K562 (cell line): ENCODE data around the gene ADARB2. TPM values are rescaled to one million over a fixed set of nuclear protein-coding genes. Genes with fewer than 3 reads are reported as not detected.

Experiments
- ATAC-seq: fragments of 200-7000 bp; cut with Tn5 transposase; 3 replicates; pipeline ENCODE4 v1.9.1; 2020; ENCODE audit warnings: moderate library complexity
- BruUV-seq: library from RNA; stranded (reverse); fragments of 400-500 nt; replicated peaks from 2 replicates; lab custom pipeline; 2021; lab: Mats Ljungman, UMichigan
- CTCF ChIA-PET: fragments of 300-600 bp; formaldehyde crosslinking; extraction: SDS; loops from one replicate; lab custom pipeline; 2021; ENCODE audit warnings: low intra/inter-chr PET ratio; lab: Yijun Ruan, JAX
- POLR2A ChIA-PET: fragments of 300-600, 350-650 bp; sonication (Branson Sonifier 250); formaldehyde crosslinking; extraction: SDS; loops from one replicate; lab custom pipeline; 2021; ENCODE audit warnings: antibody characterized with exemption, inconsistent platforms; lab: Yijun Ruan, JAX
- DNase-seq, 4 experiments: peaks; one replicate each; pipeline versions ENCODE4 v3.0.0 to v3.0.0-alpha.2; 2011 to 2018; ENCODE audit warnings: low spot score in 3 of 4, mixed read lengths in 3 of 4; ENCODE audit errors: extremely low read depth in 1 of 4
- FAIRE-seq: peaks from 2 replicates; lab custom pipeline; 2011; peaks lifted over from hg19 to GRCh38; lab: Jason Lieb, UNC
- H2AFZ ChIP-seq: 2 replicates; pipeline ENCODE4 v1.6.0; 2011; ENCODE audit warnings: low read depth, low read length, control low read depth, inconsistent platforms
- H3K27ac ChIP-seq: fragments of 200-600 bp; 3 replicates; pipeline ENCODE4 v1.8.0; 2011; ENCODE audit warnings: low read depth, mild to moderate bottlenecking, control low read depth, inconsistent platforms, low read length, moderate library complexity, mixed read lengths; ENCODE audit errors: extremely low read depth
- H3K27me3 ChIP-seq, 2 experiments: fragments of 300-600 bp in 1 of 2; 2 replicates in 1 of 2; 3 replicates in 1 of 2; pipeline versions ENCODE4 v1.6.0 to v1.8.0; 2011; ENCODE audit warnings: inconsistent platforms in 2 of 2, low read length in 2 of 2, mild to moderate bottlenecking in 1 of 2, mixed read lengths in 1 of 2, moderate library complexity in 1 of 2; ENCODE audit not compliant: control insufficient read depth in 2 of 2, insufficient read depth in 2 of 2
- H3K36me3 ChIP-seq: fragments of 300-600 bp; 3 replicates; pipeline ENCODE4 v1.8.0; 2011; ENCODE audit warnings: mild to moderate bottlenecking, low read length, inconsistent platforms; ENCODE audit not compliant: control insufficient read depth, insufficient read depth
- H3K4me1 ChIP-seq, 2 experiments: fragments of 200-600 bp in 1 of 2; replicated peaks in 1 of 2; 2 replicates in 1 of 2; 3 replicates in 1 of 2; pipeline versions ENCODE4 v1.5.1 to v1.8.0; 2011; ENCODE audit warnings: inconsistent platforms in 2 of 2, low read length in 2 of 2, mild to moderate bottlenecking in 1 of 2, mixed read lengths in 1 of 2, moderate library complexity in 1 of 2; ENCODE audit not compliant: control insufficient read depth in 2 of 2, insufficient read depth in 2 of 2
- H3K4me2 ChIP-seq: 2 replicates; pipeline ENCODE4 v1.6.1; 2011; ENCODE audit warnings: low read length, control low read depth, inconsistent platforms, mixed read lengths; ENCODE audit not compliant: insufficient read depth
- H3K4me3 ChIP-seq: fragments of 200-600 bp; sonication (generic), shearing (Covaris generic); 2 replicates; pipeline ENCODE4 v1.5.1; 2016; ENCODE audit warnings: control low read depth, inconsistent platforms
- H3K79me2 ChIP-seq: fragments of 200-600 bp; 3 replicates; pipeline ENCODE4 v1.8.0; 2011; ENCODE audit warnings: low read length, inconsistent platforms; ENCODE audit not compliant: control insufficient read depth, insufficient read depth
- H3K9ac ChIP-seq, 2 experiments: 2 replicates each; pipeline versions ENCODE4 v1.6.0 to v1.6.1; 2011; ENCODE audit warnings: low read depth in 2 of 2, low read length in 2 of 2, control low read depth in 1 of 2, inconsistent platforms in 1 of 2, mild to moderate bottlenecking in 1 of 2, mixed read lengths in 1 of 2; ENCODE audit not compliant: insufficient read depth in 1 of 2
- H3K9me1 ChIP-seq: one replicate; pipeline ENCODE4 v1.6.0; 2011; ENCODE audit warnings: inconsistent platforms, mild to moderate bottlenecking, low read length, moderate library complexity; ENCODE audit not compliant: control insufficient read depth, insufficient read depth
- H3K9me3 ChIP-seq: replicated peaks from 2 replicates; pipeline ENCODE4 v1.5.1; 2011; ENCODE audit warnings: low read depth, low read length, inconsistent platforms; ENCODE audit not compliant: control insufficient read depth, insufficient read depth
- H4K20me1 ChIP-seq: replicated peaks from 2 replicates; pipeline ENCODE4 v1.6.1; 2011; ENCODE audit warnings: low read length, inconsistent platforms, mixed read lengths; ENCODE audit not compliant: control insufficient read depth, insufficient read depth
- ESRRB ChIP-seq: fragments of 250-450 bp; sonication (Bioruptor Pico); IDR thresholded peaks from 2 replicates; pipeline ENCODE4 v1.5.0; 2020; ENCODE audit warnings: mild to moderate bottlenecking, moderate library complexity, borderline replicate concordance
- HDAC3 ChIP-seq: fragments of 450-650 bp; IDR thresholded peaks from 2 replicates; pipeline ENCODE4 v1.6.1; 2018; ENCODE audit warnings: borderline replicate concordance, mild to moderate bottlenecking, moderate library complexity; ENCODE audit not compliant: partially characterized antibody
- L3MBTL2 ChIP-seq: fragments of 450-650 bp; IDR thresholded peaks from 2 replicates; pipeline ENCODE4 v1.6.1; 2016; ENCODE audit warnings: mild to moderate bottlenecking, moderate library complexity
- NCOA6 ChIP-seq: fragments of 450-650 bp; IDR thresholded peaks from 2 replicates; pipeline ENCODE4 v1.6.1; 2017; ENCODE audit warnings: mild to moderate bottlenecking
- NFIC ChIP-seq: fragments of 450-650 bp; IDR thresholded peaks from 2 replicates; pipeline ENCODE4 v1.6.1; 2017; ENCODE audit warnings: mild to moderate bottlenecking, inconsistent platforms
- NUFIP1 ChIP-seq: fragments of 450-650 bp; IDR thresholded peaks from 2 replicates; pipeline ENCODE4 v1.6.1; 2018; ENCODE audit not compliant: partially characterized antibody
- PHF21A ChIP-seq: fragments of 450-650 bp; IDR thresholded peaks from 2 replicates; pipeline ENCODE4 v1.6.1; 2017; ENCODE audit warnings: low read depth, borderline replicate concordance
- PHTF2 ChIP-seq: fragments of 250-450 bp; sonication (Bioruptor Pico); IDR thresholded peaks from 2 replicates; pipeline ENCODE4 v1.5.0; 2021; ENCODE audit warnings: mild to moderate bottlenecking
- PPARD ChIP-seq: fragments of 250-450 bp; sonication (Bioruptor Pico); IDR thresholded peaks from 2 replicates; pipeline ENCODE4 v1.8.0; 2022; ENCODE audit warnings: inconsistent platforms, mild to moderate bottlenecking, moderate library complexity
- RBFOX2 ChIP-seq: fragments of 200-400 bp; formaldehyde crosslinking; IDR thresholded peaks from 2 replicates; pipeline ENCODE4 v1.6.1; 2017; ENCODE audit warnings: low read depth, mild to moderate bottlenecking, low read length, moderate library complexity
- TBP ChIP-seq: optimal IDR thresholded peaks from 2 replicates; pipeline ENCODE3; 2011; ENCODE audit warnings: low read depth, low read length, improper control_type of control experiment
- THAP7 ChIP-seq: fragments of 250-450 bp; sonication (Bioruptor Pico); IDR thresholded peaks from 2 replicates; pipeline ENCODE4 v1.5.0; 2021
- WGBS: fragments of 100-300 bp; shearing (Covaris generic); methylation state at CpG from one replicate; pipeline ENCODE4 v1.1.6; 2016; ENCODE audit warnings: low coverage, mixed read lengths; ENCODE audit not compliant: insufficient coverage; ENCODE audit errors: missing lambda C conversion rate; 5-methylcytosine and 5-hydroxymethylcytosine counted together
- in situ Hi-C: fragments of 300-500 bp; cut with MboI; formaldehyde crosslinking; loops from 4 replicates; pipeline ENCODE4 v1.15.0; 2018; ENCODE audit warnings: inconsistent platforms, mixed read lengths
- intact Hi-C: fragments of 100-400 bp; cut with micrococcal nuclease; formaldehyde crosslinking; loops from 2 replicates; pipeline ENCODE4 v1.14.2; 2022
- polyA plus RNA-seq, 8 experiments: library from polyadenylated mRNA; depleted of rRNA in 4 of 8; stranded (reverse) in 5 of 8; unstranded in 3 of 8; fragments of >200 nt; fragmentation: Nextera tagmentation in 2 of 8; fragmentation: Illumina TruSeq in 1 of 8; extraction: Ambion mirVana in 2 of 8; extraction: Trizol in 1 of 8; gene quantifications; 2 replicates each; pipeline versions ENCODE4 v1.2.1 to v1.2.3, GENCODE V29; 2011 to 2014; ENCODE audit warnings: inconsistent platforms in 1 of 8, missing spikeins in 1 of 8
- total RNA-seq, 7 experiments: library from RNA; depleted of rRNA in 6 of 7; stranded (reverse); fragments of >200 nt in 6 of 7; fragmentation: Illumina TruSeq in 2 of 7; extraction: Trizol in 2 of 7; gene quantifications; 2 replicates each; pipeline versions ENCODE4 v1.2.1 to v1.2.3, GENCODE V29; 2011 to 2021; ENCODE audit warnings: low replicate concordance in 1 of 7
- TF ChIP-seq, protein P1 (sequence below): IDR thresholded peaks from 2 replicates; pipeline ENCODE4 v1.6.1; 2016; ENCODE audit warnings: missing genetic modification characterization, missing compliant biosample characterization
- TF ChIP-seq, protein P2 (sequence below): fragments of 450-650 bp; formaldehyde crosslinking; IDR thresholded peaks from 2 replicates; pipeline ENCODE4 v1.4.0; 2022; ENCODE audit warnings: missing genetic modification characterization

Gene ADARB2
- total and polyA plus RNA-seq, 9 of the 15 experiments (the other 6 are each of a cell fraction or from before 2014, with no cell fraction given): not detected

- TF ChIP-seq, protein P1, sequence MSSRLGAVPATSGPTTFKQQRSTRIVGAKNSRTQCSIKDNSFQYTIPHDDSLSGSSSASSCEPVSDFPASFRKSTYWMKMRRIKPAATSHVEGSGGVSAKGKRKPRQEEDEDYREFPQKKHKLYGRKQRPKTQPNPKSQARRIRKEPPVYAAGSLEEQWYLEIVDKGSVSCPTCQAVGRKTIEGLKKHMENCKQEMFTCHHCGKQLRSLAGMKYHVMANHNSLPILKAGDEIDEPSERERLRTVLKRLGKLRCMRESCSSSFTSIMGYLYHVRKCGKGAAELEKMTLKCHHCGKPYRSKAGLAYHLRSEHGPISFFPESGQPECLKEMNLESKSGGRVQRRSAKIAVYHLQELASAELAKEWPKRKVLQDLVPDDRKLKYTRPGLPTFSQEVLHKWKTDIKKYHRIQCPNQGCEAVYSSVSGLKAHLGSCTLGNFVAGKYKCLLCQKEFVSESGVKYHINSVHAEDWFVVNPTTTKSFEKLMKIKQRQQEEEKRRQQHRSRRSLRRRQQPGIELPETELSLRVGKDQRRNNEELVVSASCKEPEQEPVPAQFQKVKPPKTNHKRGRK (tag): no peak
- TF ChIP-seq NFIC (no peak), ESRRB (CRISPR knock-in tag) (no peak), PPARD (no peak), HDAC3 (no peak), NUFIP1 (no peak), PHF21A (no peak)
These were observed 65.8 kb downstream of the ADARB2 start (continued) for GRCh38 chr10:1671366-1672000.

DNA sequence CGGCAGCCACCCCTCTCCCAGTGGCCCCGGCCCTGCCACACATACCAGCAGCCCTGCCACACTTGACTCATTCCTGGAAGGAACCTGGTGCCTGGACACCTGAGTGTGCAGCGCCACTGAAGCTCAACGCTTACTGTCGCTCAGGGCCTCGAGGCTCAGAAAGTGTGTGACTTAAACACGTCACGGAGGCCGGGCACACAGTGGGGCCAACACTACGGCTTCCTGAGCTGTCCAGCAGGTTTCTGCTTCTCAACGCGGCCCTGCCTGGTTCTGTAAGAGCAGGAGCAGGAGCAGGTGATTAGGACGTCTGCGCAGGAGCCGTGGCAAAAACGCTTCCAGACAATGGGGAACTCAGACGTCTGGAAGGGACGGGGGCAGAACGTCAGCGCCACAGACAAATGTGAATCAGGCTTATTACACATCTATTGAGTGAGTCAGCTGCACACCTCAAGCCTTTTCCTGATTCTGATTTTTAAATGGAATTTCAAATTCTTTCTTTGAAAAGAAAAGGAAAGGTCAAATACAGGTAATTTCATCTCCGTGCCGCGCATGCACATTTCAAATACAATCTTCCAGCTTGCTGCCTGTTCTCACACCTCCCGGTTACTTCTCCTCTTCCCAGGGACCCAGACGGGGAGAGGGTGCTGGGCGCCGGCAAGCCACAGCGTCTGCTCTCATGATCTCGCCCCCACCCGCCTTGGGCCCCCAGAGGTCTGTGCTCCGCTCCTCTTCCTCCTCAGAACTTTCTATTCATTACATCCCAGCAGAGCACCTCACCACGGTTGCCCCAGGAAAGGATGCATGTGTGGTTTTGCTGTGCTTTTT, 66.6 kb downstream of the ADARB2 start:
- Histone ChIP-seq H3K9ac (no peak overlapping the region), H3K4me1 (no peaks in the 10 kb centered on the region), H4K20me1 (peaks cover 4% of the 10 kb centered on the region), H2AFZ (no peak overlapping the region), H3K27me3 (peaks cover 13 to 61% of the 10 kb centered on the region in 2 experiments; a peak in 4 of 5 replicates), H3K4me3 (no peak overlapping the region), H3K9me1 (no peaks in the 10 kb centered on the region), H3K9me3 (no peaks in the 10 kb centered on the region), H3K79me2 (no peaks in the 10 kb centered on the region), H3K4me2 (no peak overlapping the region), H3K27ac (no peak overlapping the region), H3K36me3 (no peaks in the 10 kb centered on the region)
- no peak for TF ChIP-seq NCOA6
- no peak for TF ChIP-seq L3MBTL2
- TF ChIP-seq, protein P2, sequence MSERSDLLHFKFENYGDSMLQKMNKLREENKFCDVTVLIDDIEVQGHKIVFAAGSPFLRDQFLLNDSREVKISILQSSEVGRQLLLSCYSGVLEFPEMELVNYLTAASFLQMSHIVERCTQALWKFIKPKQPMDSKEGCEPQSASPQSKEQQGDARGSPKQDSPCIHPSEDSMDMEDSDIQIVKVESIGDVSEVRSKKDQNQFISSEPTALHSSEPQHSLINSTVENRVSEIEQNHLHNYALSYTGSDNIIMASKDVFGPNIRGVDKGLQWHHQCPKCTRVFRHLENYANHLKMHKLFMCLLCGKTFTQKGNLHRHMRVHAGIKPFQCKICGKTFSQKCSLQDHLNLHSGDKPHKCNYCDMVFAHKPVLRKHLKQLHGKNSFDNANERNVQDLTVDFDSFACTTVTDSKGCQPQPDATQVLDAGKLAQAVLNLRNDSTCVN (CRISPR knock-in tag): no peak
- no peak for TF ChIP-seq TBP
- no peak for TF ChIP-seq THAP7 (CRISPR knock-in tag)
- TF ChIP-seq RBFOX2: no peak
- no peak for TF ChIP-seq PHTF2 (CRISPR knock-in tag)
- ChIA-PET CTCF (no interaction called here), POLR2A (interaction anchor here (0.6 to 0.7 kb wide), 2 partner anchors 28 to 76 kb away, joined by 3 read pairs; no protein-coding TSS in a partner anchor)
- FAIRE-seq: no peak
- no TSS peak for BruUV-seq
- intact Hi-C loops (no loop called here), in situ Hi-C loops (no loop called here)
- under 1% methylated on average over 31 of the region's 32 CpGs for WGBS
- no peak for DNase-seq
- ATAC-seq: no peak
